Measurements from ENCODE around the gene ADGRB2.

Gene ADGRB2

GRCh38 chr1:31795801-31796621 lies 31.9 kb upstream of the ADGRB2 start (continued):
- no peak for TF ChIP-seq ZNF394 (tag by site-specific recombination; IDR thresholded peaks at IDR 0.05; ENCODE audit: borderline replicate concordance)
- TF ChIP-seq ZSCAN16 (tag by site-specific recombination; IDR thresholded peaks at IDR 0.05) = no peak
- TF ChIP-seq ZNF133 (tag by site-specific recombination; IDR thresholded peaks at IDR 0.05) = no peak
- TF ChIP-seq, protein P1, sequence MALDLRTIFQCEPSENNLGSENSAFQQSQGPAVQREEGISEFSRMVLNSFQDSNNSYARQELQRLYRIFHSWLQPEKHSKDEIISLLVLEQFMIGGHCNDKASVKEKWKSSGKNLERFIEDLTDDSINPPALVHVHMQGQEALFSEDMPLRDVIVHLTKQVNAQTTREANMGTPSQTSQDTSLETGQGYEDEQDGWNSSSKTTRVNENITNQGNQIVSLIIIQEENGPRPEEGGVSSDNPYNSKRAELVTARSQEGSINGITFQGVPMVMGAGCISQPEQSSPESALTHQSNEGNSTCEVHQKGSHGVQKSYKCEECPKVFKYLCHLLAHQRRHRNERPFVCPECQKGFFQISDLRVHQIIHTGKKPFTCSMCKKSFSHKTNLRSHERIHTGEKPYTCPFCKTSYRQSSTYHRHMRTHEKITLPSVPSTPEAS (tag by site-specific recombination; IDR thresholded peaks at IDR 0.05) = no peak
- peak; percentile 34; the same call in 1 of the 2 replicates for TF ChIP-seq ZNF629 (tag by site-specific recombination; IDR thresholded peaks at IDR 0.05)
- TF ChIP-seq ZNF580 (tag by site-specific recombination; IDR thresholded peaks at IDR 0.05) = no peak
- TF ChIP-seq ZNF341 (tag by site-specific recombination; IDR thresholded peaks at IDR 0.05; ENCODE audit: low read depth) = peak; percentile 92
- no peak for TF ChIP-seq ATF2 (tag by site-specific recombination; IDR thresholded peaks at IDR 0.05; ENCODE audit: low read depth)
- TF ChIP-seq CTCF (tag by site-specific recombination; IDR thresholded peaks at IDR 0.05) = no peak
- TF ChIP-seq ZNF555 (tag by site-specific recombination; conservative IDR thresholded peaks at IDR 0.05) = no peak
- TF ChIP-seq ZNF501 (tag by site-specific recombination; IDR thresholded peaks at IDR 0.05) = no peak
- TF ChIP-seq ZNF175 (tag by site-specific recombination; IDR thresholded peaks at IDR 0.05) = no peak
- peak; percentile 44; the same call in 1 of the 2 replicates for TF ChIP-seq ZNF10 (tag by site-specific recombination; IDR thresholded peaks at IDR 0.05)
- no peak for TF ChIP-seq ZNF701 (tag by site-specific recombination; IDR thresholded peaks at IDR 0.05)
- peak; percentile 54 for TF ChIP-seq PRDM10 (tag by site-specific recombination; IDR thresholded peaks at IDR 0.05)
- peak; percentile 89 for TF ChIP-seq ZNF335 (tag by site-specific recombination; conservative IDR thresholded peaks at IDR 0.05)
- no peak for TF ChIP-seq TRIM28 (IDR thresholded peaks at IDR 0.05; ENCODE audit: borderline replicate concordance, low read length)
- no peak for TF ChIP-seq ZNF121 (tag by site-specific recombination; IDR thresholded peaks at IDR 0.05)
- no peak for TF ChIP-seq ZNF624 (tag by site-specific recombination; IDR thresholded peaks at IDR 0.05)
- TF ChIP-seq ZNF513 (tag by site-specific recombination; IDR thresholded peaks at IDR 0.05) = peak; percentile 76
- TF ChIP-seq ZBTB8A (tag by site-specific recombination; IDR thresholded peaks at IDR 0.05) = no peak
- TF ChIP-seq ZNF488 (tag by site-specific recombination; IDR thresholded peaks at IDR 0.05) = no peak
- peak; percentile 73 for TF ChIP-seq ZBTB11 (tag by site-specific recombination; conservative IDR thresholded peaks at IDR 0.05; ENCODE audit: low read depth)
- TF ChIP-seq ZNF223 (tag by site-specific recombination; IDR thresholded peaks at IDR 0.05) = 0 out of 2 replicates have a peak, but pooled peaks have one; percentile 24
- TF ChIP-seq ZNF112 (tag by site-specific recombination; IDR thresholded peaks at IDR 0.05) = no peak
